Stomach (tissue), 4 donors: ENCODE data around the gene CRTAP.

Source experiments
- POLR2A ChIP-seq, 4 donors: fragments of 450-650 bp; IDR thresholded peaks; one replicate each; pipeline ENCODE4 v1.6.1; 2016; ENCODE audit warnings: antibody characterized with exemption in 4 of 4, control low read depth in 2 of 4, mild to moderate bottlenecking in 1 of 4, moderate library complexity in 1 of 4
- TF ChIP-seq, protein P1 (sequence below), 7 experiments: fragments of 450-650 bp in 4 of 7; fragments of 200-600 bp in 3 of 7; sonication (generic) in 3 of 7; IDR thresholded peaks; one replicate each; pipeline ENCODE4 v1.5.1; 2016 to 2019; ENCODE audit warnings: antibody characterized with exemption in 7 of 7, control low read depth in 2 of 7, mild to moderate bottlenecking in 1 of 7

DNA sequence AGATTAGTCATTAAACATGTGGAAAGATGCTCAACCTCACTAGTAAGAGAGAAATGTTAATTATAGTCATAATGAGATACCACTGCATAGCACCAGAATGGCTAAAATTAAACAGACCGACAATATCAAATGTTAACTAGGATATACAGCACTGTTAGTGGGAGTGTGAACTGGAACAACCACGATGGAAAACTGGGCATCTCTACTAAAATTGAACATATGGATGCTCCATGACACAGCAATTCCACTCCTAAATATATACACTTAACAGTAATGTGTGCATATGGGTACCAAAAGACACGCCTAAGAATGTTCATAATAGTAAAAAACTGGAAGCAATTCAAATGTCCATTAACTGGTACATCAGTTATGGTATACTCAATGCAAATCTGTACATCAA is 41.5 kb downstream of the CRTAP start:
- TF ChIP-seq, protein P1, sequence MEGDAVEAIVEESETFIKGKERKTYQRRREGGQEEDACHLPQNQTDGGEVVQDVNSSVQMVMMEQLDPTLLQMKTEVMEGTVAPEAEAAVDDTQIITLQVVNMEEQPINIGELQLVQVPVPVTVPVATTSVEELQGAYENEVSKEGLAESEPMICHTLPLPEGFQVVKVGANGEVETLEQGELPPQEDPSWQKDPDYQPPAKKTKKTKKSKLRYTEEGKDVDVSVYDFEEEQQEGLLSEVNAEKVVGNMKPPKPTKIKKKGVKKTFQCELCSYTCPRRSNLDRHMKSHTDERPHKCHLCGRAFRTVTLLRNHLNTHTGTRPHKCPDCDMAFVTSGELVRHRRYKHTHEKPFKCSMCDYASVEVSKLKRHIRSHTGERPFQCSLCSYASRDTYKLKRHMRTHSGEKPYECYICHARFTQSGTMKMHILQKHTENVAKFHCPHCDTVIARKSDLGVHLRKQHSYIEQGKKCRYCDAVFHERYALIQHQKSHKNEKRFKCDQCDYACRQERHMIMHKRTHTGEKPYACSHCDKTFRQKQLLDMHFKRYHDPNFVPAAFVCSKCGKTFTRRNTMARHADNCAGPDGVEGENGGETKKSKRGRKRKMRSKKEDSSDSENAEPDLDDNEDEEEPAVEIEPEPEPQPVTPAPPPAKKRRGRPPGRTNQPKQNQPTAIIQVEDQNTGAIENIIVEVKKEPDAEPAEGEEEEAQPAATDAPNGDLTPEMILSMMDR (IDR thresholded peaks at IDR 0.05): no peak
- no peak for TF ChIP-seq POLR2A (IDR thresholded peaks at IDR 0.05)
